GM19395 (cell line): ENCODE measurements around the gene SOX5.

Source experiments
- ATAC-seq: cut with Tn5 transposase; IDR thresholded peaks from one replicate; pipeline ENCODE4 v1.9.1; 2021; ENCODE audit warnings: mild to moderate bottlenecking, moderate library complexity; ENCODE audit not compliant: unreplicated experiment

Gene SOX5

DNA sequence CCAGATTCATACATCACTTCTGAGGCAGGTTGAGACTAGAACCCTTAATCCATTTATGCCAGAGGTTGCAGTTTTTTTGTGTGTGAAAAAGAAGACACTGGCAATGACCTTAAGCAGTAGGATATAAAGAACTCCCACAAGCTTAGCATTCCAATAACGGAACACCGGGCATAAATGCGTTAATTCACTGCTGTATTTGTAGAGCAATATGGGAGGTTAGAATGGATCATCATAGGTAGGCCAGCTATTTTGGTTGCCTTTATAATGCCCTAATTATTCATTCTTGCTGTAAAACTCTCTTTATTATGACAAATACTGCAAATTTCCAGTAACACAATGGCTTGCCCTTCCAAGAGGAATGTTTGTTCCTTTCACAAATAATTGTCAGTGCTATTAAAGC, 322.7 kb downstream of the SOX5 start:
- ATAC-seq: no peak

- no peak for ATAC-seq
These were observed 327.6 kb downstream of the SOX5 start for GRCh38 chr12:23621900-23622299.

- ATAC-seq: peak; percentile 67
These were observed 330.8 kb downstream of the SOX5 start for GRCh38 chr12:23618718-23619117.

GRCh38 chr12:23617749-23618148, 331.7 kb downstream of the SOX5 start:
- ATAC-seq: no peak

GRCh38 chr12:23614280-23614679, 335.2 kb downstream of the SOX5 start:
- no peak for ATAC-seq

- ATAC-seq: no peak
These were observed 338.1 kb downstream of the SOX5 start for GRCh38 chr12:23611320-23611719.

DNA sequence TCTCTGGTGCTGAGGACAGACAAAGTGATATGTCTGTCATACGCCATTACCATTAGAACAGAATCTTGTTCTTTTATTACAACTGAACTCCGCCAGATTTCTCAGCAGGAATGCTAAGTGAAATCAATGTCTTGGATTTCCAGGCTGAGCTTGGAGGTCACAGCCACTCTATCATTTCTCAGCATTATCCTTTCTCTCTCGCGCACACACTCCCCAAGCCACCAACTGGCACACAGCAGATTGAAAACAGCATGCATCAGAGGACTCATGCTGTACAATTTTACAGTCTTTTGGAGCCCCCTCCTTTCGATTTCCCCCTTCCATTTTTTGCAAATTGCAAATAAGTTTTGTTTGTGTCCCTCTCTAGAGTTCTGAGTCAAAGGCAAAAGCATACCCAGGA, 348.6 kb downstream of the SOX5 start:
- ATAC-seq: no peak

DNA sequence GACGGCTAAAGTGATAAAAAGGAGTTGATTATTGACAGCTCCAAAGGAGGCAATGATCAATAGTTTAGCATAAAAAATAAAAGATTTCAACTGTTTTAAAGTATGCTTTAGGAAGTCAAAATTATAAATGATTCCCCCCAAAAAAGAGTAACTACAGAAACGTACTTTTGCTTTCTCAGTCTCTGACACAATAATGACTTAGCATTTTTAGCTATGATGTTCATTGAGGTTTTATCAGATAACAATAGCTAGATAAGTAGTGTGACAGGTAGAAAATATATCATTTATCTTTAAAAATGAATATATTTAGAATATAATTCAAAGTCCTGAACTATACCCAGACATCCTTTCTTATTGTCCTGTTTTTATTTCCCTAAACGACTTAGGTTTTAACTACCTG, 352.9 kb downstream of the SOX5 start:
- ATAC-seq: no peak

DNA sequence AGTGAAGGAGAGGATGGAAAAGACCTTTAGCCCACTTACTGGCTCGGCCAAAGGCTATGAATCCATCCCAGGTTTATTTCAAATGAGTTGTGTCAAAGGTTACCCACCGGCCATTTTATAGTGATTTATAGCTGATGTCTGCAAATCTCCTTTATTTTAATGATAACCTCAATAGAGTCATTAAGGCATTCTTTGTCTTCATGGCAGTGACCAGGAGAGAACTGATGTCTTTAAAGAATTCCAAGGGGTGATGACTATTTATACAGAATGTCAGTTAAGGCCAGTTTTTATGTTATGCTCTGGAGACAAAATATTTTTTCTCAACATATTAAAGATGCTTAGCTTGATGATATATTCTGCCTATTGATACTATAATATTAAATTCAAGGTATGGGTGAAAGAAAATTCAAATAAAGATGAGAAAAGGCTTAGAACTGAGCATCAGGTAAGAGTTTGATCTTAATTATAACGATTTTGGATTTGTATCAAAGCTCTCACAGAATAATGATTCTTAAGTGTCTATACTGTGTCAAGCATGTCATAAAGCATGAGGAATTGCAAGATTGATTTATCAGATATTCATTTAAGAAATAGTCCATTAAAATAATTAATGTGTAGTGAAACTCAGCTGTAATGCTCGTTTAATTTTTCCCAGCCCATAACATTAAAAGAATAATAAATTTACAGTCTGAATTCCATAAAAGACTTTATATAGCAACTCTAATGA, 361.5 kb downstream of the SOX5 start:
- no peak for ATAC-seq

- no peak for ATAC-seq
These were observed 363.7 kb downstream of the SOX5 start for GRCh38 chr12:23585782-23586163.

- no peak for ATAC-seq
These were observed 364.2 kb downstream of the SOX5 start for GRCh38 chr12:23585156-23585781.

GRCh38 chr12:23581913-23582312, 367.6 kb downstream of the SOX5 start:
- no peak for ATAC-seq

DNA sequence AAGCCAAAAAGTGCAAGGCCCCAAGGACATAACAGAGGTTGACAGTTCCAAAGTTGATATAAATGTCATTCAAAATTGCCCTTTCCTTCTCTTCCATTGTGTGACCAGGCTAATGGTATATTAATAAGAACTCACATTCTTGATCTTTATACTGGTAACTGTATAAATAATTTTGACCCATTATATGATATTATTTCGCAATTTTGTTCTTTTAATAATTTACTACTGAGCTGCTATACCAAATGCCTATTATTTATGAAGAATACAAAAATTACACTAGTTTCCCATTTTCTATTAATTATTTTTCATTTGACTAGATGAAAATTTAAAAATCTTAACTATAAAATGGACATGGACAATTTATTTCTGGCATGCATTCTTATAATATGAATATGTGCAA, 370.2 kb downstream of the SOX5 start:
- no peak for ATAC-seq

- peak; percentile 95 for ATAC-seq
These were observed 373.1 kb downstream of the SOX5 start for GRCh38 chr12:23576372-23576771.

DNA sequence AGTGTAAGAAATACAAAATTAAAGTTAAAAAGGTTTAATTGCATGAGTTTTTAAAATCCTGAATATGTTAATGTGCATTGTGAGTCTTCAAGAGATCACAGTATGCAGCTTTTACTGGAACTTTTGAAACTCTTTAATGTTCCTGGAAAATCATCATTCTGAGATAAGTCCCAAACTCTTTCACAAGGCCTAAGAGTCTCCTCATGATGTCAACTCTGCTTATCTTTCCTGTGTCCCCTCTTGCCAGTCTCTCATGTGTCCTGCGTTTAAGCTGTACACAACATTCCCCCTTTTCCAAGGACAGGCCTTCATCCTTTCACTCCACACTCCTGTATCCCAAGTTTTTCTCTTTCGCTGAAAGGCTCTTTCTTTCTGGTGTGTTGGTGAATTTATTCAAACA, 380.1 kb downstream of the SOX5 start:
- ATAC-seq: no peak

- ATAC-seq: no peak
These were observed 383.3 kb downstream of the SOX5 start for GRCh38 chr12:23566133-23566532.

DNA sequence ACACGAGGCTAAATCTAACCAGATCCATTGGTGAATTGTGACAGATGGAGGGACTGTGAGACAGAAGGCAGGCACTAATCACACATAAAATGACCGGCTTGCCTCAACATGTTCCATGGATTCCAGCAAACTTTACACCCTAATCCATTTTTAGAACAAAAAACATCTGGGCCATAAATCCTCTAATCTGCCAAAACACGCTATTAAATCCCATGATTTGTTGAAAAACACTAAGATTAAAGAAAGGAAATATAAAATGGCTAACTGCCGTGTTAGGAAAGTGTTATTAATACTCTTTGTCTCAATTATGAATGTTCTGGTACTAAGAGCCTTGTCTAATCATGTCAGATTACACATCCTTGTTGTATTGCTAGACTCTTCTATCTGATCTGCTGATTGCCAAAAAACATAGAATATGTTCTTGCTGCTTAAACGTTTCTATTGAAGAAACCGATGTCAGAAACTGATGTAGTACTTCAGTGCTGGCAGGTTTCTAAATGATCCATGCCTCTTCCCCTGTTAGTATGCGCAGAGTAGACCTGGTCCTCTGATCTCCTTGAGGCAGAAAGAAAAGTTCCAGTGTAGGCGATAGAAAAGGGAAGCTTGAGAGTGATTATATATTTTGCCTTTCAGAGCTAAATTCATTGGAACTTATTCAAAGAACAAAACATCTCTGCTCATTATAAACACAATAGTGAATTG, 384.9 kb downstream of the SOX5 start:
- no peak for ATAC-seq

DNA sequence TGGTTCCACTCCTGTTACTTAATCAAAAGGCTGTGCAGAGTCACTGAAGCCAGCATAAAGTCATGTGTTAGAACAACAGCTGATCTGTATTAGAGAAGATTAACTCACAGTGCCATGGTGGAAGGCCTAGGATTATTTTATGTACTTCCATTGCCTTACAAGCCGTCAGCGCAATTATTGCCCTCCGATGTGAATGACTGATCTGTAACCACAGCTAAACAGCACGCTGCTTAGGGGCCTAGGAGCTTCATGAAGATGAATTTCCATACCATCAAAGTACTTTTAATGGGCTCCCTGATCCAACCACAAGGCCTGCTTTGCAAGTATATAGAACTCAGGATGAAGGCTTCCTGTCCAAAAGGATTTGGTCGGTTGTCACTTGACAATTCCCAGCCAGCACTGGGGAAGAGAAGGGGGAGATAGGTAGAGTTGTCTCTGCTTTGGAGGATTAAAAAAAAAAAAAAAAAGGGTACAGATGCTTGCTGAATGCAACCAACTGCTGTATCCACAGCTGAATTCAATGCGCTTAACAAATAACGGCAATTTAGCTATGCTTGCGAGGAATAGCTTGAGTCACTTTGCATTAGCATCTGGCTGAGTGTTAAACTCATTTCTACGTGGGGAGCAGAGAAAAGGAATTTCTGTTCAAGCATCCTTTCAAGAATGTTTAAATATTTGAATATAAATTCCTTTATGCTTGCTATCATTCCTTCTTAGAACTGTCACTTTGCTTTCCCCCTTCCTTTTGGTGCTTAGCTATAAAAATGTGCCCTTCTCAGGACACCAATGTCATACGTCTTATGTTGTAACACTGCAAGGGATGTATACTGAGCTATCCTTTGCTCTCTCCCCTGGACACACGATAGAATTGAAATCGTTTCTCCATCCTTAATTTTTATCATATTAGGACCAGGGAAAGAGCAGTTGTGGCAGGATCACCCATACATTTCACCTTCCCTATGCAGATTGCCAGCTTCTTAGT, 387.8 kb downstream of the SOX5 start:
- no peak for ATAC-seq

GRCh38 chr12:23560611-23561010, 388.9 kb downstream of the SOX5 start:
- peak; percentile 93 for ATAC-seq

- ATAC-seq: no peak
These were observed 390.2 kb downstream of the SOX5 start for GRCh38 chr12:23559268-23559753.

DNA sequence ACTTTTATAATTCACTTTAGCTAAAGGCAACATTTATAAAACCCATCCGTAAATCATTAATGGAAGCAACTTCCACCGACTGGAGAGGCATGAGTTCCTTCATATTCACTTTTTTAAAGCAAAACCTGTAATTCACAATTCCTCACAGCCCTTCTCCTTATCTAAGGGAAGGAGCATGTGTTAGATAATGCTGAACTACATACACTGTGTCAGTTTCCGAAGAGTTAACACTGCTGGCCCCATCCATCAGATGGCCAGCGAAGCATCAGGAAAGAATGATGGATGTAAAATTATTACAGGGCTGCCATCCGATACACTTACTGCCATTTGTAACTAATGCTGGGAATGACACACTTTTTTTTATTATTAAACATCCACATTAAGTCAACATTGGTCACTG, 392.8 kb downstream of the SOX5 start:
- no peak for ATAC-seq
